ENCODE results near the gene HSF5.

DNA sequence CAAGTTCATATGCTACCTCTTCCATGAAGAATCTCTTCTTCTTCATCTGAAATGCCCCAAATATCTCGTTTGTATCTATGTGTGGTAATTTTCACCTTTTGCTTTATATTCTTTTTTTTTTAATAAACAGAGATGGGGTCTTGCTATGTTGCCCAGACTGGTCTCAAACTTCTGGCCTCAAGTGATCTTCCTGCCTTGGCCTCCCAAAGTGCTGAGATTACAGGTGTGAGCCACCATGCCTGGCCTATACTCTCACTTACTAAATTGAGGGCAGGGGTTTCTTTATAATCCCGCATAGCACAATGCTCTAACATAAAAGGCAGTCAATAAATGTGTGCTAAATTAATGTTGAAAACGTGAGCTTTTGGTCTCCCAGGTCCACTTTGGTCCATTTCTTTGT lies 101.5 kb downstream of the HSF5 start:
- TF ChIP-seq EZH2 (optimal IDR thresholded peaks at IDR 0.05; ENCODE audit: low read depth, low read length) (no peak), EZH2phosphoT487 (IDR thresholded peaks at IDR 0.05; ENCODE audit: low read length) (no peak)
- TF ChIP-seq, protein P1, sequence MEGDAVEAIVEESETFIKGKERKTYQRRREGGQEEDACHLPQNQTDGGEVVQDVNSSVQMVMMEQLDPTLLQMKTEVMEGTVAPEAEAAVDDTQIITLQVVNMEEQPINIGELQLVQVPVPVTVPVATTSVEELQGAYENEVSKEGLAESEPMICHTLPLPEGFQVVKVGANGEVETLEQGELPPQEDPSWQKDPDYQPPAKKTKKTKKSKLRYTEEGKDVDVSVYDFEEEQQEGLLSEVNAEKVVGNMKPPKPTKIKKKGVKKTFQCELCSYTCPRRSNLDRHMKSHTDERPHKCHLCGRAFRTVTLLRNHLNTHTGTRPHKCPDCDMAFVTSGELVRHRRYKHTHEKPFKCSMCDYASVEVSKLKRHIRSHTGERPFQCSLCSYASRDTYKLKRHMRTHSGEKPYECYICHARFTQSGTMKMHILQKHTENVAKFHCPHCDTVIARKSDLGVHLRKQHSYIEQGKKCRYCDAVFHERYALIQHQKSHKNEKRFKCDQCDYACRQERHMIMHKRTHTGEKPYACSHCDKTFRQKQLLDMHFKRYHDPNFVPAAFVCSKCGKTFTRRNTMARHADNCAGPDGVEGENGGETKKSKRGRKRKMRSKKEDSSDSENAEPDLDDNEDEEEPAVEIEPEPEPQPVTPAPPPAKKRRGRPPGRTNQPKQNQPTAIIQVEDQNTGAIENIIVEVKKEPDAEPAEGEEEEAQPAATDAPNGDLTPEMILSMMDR (IDR thresholded peaks at IDR 0.05; ENCODE audit: low read length): no peak

All from MM.1S (cell line).